Right lobe of liver (tissue), 6 donors: ENCODE data around the gene DEFB132. TPM values are rescaled to one million over a fixed set of nuclear protein-coding genes. Genes with fewer than 3 reads are reported as not detected.
"Not testable (repeated sequence)": the region's sequence is repeated elsewhere in the genome, so short reads cannot be mapped to it uniquely, and the experiment has no call there.

Source experiments
- ATAC-seq, 4 donors: fragments of 200-7000 bp; cut with Tn5 transposase; one replicate each; pipeline ENCODE4 v1.9.1; 2020; ENCODE audit warnings: mild to moderate bottlenecking in 4 of 4, moderate library complexity in 4 of 4
- DNase-seq, 3 donors: peaks; one replicate each; pipeline ENCODE4 v3.0.0-alpha.2; 2020
- H3K27ac ChIP-seq, 3 donors: fragments of 200-600 bp; one replicate each; pipeline ENCODE4 v1.8.0; 2022
- H3K27me3 ChIP-seq, 2 donors: fragments of 200-600 bp; one replicate each; pipeline ENCODE4 v1.8.0; 2022
- H3K36me3 ChIP-seq, 4 donors: fragments of 200-600 bp; sonication (generic) in 1 of 4; one replicate each; pipeline versions ENCODE4 v1.5.1 to v1.8.0; 2017 to 2022; ENCODE audit warnings: control low read depth in 1 of 4
- H3K4me1 ChIP-seq, 4 donors: fragments of 200-600 bp; sonication (generic) in 1 of 4; one replicate each; pipeline versions ENCODE4 v1.5.1 to v1.8.0; 2017 to 2022; ENCODE audit warnings: control low read depth in 1 of 4
- H3K4me3 ChIP-seq, 3 donors: fragments of 200-600 bp; one replicate each; pipeline ENCODE4 v1.8.0; 2022
- H3K9me3 ChIP-seq, 4 donors: fragments of 200-600 bp; sonication (generic) in 1 of 4; one replicate each; pipeline versions ENCODE4 v1.5.1 to v1.8.0; 2017 to 2022; ENCODE audit warnings: control low read depth in 1 of 4
- POLR2A ChIP-seq: fragments of 450-650 bp; IDR thresholded peaks from one replicate; pipeline ENCODE4 v1.6.1; 2017; ENCODE audit warnings: antibody characterized with exemption, mild to moderate bottlenecking
- WGBS: methylation state at CpG from one replicate; pipeline ENCODE4 v1.1.6; 2018; ENCODE audit warnings: low coverage, low lambda C conversion rate; ENCODE audit not compliant: insufficient coverage; ENCODE audit errors: missing lambda C conversion rate; 5-methylcytosine and 5-hydroxymethylcytosine counted together
- intact Hi-C, 2 donors: fragments of 100-400 bp; cut with DNase I; formaldehyde crosslinking; loops; one replicate each; pipeline versions ENCODE4 v1.11.2 to v1.14.1; 2022
- total RNA-seq, 6 experiments: library from RNA; depleted of rRNA in 2 of 6; stranded (reverse); fragments of >200 nt in 2 of 6; fragmentation: NEBNext Ultra II Directional in 3 of 6; extraction: Animal tissue kit (Norgen Biotek cat#: 25700) in 3 of 6; gene quantifications; one replicate each; pipeline versions ENCODE4 v1.1.0 to v1.2.4, GENCODE V29; 2016 to 2023
- TF ChIP-seq, protein P1 (sequence below), 4 donors: fragments of 200-600 bp in 3 of 4; fragments of 450-650 bp in 1 of 4; IDR thresholded peaks; one replicate each; pipeline versions ENCODE4 v1.5.1 to v1.8.0; 2016 to 2022; ENCODE audit warnings: antibody characterized with exemption in 4 of 4, mild to moderate bottlenecking in 2 of 4
- donor health status: DM: no; HTN: yes; CAD: no.
- donor health status: DM: no; HTN: no; CAD: no.
- donor health status: DM: no; HTN: no; CAD: no.
- donor health status: DM: no; HTN: yes; CAD: no.
- donor health status: DM: no; HTN: yes; CAD: no.

DEFB132 gene
- total RNA-seq, 6 experiments from 2014 or later = 0.30 to 0.35 (median 0.31) TPM; not detected in 3

DNA sequence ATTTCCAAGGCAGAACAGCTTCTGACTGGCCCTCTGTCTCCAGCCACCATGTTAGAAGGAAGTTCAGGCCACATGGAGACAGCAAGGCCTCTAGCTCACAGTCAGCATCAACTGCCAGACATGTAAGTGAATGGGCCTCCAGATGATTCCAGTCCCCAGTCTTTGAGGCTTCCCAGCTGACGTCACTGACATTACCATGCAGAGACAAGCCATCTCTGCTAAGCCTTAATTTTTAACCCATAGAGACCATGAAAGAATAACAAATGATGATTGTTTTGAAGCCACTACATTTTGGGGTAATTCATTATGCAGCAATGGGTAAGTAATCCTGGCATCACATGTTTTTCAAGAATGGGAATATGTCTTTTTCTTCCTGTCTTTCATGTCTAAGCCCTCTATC is 41.7 kb upstream of the DEFB132 start:
- H3K4me1 ChIP-seq = no peaks in the 10 kb centered on the region
- H3K27ac ChIP-seq = no peak overlapping the region
- no peak overlapping the region for H3K4me3 ChIP-seq
- H3K9me3 ChIP-seq = no peaks in the 10 kb centered on the region
- H3K36me3 ChIP-seq = no peaks in the 10 kb centered on the region
- no peaks in the 10 kb centered on the region for H3K27me3 ChIP-seq
- ATAC-seq (no peak), DNase-seq (no peak)
- intact Hi-C loops = loop anchor here in 1 of 2 donors (10.0 kb wide), 1 partner anchor 59 kb away; no protein-coding TSS in a partner anchor
- WGBS = 67% methylated on average over 1 of the region's 1 CpG
- no peak for TF ChIP-seq POLR2A
- TF ChIP-seq, protein P1, sequence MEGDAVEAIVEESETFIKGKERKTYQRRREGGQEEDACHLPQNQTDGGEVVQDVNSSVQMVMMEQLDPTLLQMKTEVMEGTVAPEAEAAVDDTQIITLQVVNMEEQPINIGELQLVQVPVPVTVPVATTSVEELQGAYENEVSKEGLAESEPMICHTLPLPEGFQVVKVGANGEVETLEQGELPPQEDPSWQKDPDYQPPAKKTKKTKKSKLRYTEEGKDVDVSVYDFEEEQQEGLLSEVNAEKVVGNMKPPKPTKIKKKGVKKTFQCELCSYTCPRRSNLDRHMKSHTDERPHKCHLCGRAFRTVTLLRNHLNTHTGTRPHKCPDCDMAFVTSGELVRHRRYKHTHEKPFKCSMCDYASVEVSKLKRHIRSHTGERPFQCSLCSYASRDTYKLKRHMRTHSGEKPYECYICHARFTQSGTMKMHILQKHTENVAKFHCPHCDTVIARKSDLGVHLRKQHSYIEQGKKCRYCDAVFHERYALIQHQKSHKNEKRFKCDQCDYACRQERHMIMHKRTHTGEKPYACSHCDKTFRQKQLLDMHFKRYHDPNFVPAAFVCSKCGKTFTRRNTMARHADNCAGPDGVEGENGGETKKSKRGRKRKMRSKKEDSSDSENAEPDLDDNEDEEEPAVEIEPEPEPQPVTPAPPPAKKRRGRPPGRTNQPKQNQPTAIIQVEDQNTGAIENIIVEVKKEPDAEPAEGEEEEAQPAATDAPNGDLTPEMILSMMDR (IDR thresholded peaks at IDR 0.05) = no peak

DNA sequence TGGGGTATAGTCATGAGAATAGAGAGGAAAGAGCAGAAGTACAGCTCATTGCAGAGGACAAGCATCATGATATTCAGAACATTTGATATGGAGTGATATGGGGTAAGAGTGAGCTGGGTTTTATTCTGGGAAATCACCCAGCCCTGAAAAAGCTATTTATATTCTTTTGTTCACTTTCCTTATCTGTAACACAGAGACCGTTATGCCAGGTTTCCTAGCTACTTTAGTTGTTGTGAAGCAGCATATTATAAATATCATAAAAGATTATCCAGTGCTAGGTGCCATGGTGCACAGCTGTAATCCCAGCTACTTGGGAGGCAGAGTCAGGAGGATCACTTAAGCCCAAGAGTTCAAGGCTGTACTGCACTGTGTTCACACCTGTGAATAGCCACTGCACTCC is 40.3 kb upstream of the DEFB132 start:
- no peak for DNase-seq
- no peaks in the 10 kb centered on the region for H3K4me1 ChIP-seq
- no peak for TF ChIP-seq POLR2A
- TF ChIP-seq, protein P1 (IDR thresholded peaks at IDR 0.05) = no peak
- no peak for ATAC-seq
- 40% methylated on average over 1 of the region's 1 CpG for WGBS
- intact Hi-C loops = loop anchor here in 1 of 2 donors (10.0 kb wide), 1 partner anchor 58 kb away; no protein-coding TSS in a partner anchor
- H3K27me3 ChIP-seq = peaks cover 0 to 2% of the 10 kb centered on the region in 2 donors
- no peak overlapping the region for H3K27ac ChIP-seq
- no peaks in the 10 kb centered on the region for H3K9me3 ChIP-seq
- H3K4me3 ChIP-seq = no peak overlapping the region
- H3K36me3 ChIP-seq = no peaks in the 10 kb centered on the region

DNA sequence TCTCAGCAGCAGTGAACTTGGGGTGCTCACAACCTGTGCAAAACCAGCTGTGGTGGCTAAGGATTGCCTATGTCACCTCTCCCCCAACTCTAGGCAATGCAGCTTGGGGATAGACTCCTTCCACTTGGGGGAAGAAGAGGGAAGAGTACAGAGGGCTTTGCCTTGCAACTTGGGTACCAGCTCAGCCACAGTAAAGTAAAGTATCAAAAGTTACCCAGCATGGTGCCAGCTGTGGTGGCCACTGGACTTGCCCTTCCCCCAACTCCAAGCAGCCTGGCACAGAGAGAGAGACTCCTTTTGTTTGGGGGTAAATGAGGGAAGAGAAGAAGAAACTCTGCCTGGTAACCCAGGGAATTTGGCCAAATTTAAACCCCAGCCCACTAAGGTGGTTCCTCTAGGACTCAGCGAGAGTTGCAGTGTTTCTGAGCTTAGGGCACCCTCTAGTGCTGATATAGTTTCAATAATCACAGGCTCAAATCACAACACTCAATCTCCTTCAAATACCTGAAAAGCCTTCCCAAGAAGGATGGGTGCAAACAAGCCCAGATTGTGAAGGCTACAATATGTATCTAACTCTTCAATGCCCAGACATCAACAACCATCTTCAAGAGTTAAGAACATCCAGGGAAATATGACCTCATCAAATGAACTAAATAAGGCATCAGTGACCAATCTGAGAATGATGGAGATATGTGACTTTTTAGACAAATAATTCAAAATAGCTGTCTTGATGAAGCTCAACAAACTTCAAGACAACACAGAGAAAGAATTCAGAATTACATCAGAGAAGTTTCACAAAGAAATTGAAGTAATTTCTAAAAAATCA is 38.0 kb upstream of the DEFB132 start:
- Histone ChIP-seq H3K36me3 (no peaks in the 10 kb centered on the region), H3K4me3 (no peak overlapping the region), H3K27me3 (peaks cover 0 to 6% of the 10 kb centered on the region in 2 donors), H3K4me1 (no peaks in the 10 kb centered on the region), H3K9me3 (no peaks in the 10 kb centered on the region), H3K27ac (no peak overlapping the region)
- DNase-seq (no peak), ATAC-seq (peak in 3 of 4 donors; percentile 48 to 57 (median 50))
- TF ChIP-seq POLR2A = no peak
- TF ChIP-seq, protein P1 (IDR thresholded peaks at IDR 0.05) = peak in 3 of 4 donors; percentile 15 to 37 (median 29)
- intact Hi-C loops = loop anchor here in 1 of 2 donors (10.0 kb wide), 1 partner anchor 55 kb away; no protein-coding TSS in a partner anchor
- WGBS = 0% methylated on average over 1 of the region's 1 CpG

DNA sequence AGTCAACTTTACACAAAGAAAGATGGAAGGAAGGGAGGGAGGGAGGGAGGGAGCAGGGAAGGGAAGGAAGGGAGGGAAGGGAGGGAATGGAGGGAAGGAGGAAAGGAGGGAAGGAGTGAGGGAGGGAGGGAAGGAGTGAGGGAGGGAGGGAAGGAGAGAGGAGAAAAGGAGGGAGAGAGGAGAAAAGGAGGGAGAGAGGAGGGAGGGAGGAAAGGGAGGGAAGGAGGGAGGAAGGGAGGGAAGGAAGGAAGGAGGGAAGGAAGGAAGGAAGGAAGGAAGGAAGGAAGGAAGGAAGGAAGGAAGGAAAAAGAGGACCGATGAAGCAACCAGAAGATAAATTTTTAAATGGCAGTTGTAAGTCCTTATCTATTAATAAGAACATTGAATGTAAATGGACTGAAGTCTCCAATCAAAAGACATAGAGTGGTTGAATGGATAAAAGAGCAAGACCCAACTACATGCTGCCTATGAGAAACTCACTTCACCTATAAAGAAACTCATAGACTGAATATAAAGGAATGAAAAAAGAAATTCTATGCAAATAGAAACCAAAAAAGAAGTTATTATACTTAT is 36.2 kb upstream of the DEFB132 start:
- ATAC-seq (no peak), DNase-seq (no peak)
- intact Hi-C loops = no loop called here
- Histone ChIP-seq H3K4me1 (no peaks in the 10 kb centered on the region), H3K27me3 (peaks cover 0 to 6% of the 10 kb centered on the region in 2 donors), H3K9me3 (no peaks in the 10 kb centered on the region), H3K36me3 (no peaks in the 10 kb centered on the region), H3K4me3 (no peak overlapping the region), H3K27ac (no peak overlapping the region)
- no peak for TF ChIP-seq POLR2A
- TF ChIP-seq, protein P1 (IDR thresholded peaks at IDR 0.05) = no peak
- WGBS = 50% methylated on average over 1 of the region's 1 CpG

DNA sequence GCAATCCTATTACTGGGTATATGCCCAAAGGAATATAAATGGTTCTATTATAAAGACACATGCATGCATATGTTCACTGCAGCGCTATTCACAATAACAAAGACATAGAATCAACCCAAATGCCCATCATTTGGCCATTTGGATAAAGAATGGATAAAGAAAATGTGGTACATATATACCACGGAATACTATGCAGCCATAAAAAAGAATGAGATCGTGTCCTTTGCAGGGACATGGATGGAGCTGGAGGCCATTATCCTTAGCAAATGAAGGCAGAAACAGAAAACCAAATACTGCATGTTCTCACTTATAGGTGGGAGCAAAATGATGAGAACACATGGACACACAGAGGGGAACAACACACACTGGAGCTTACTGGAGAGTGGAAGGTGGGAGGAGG is 31.6 kb upstream of the DEFB132 start:
- H3K9me3 ChIP-seq, H3K27ac ChIP-seq, H3K36me3 ChIP-seq, intact Hi-C loops, H3K27me3 ChIP-seq, H3K4me3 ChIP-seq, DNase-seq, H3K4me1 ChIP-seq, ATAC-seq: not testable (repeated sequence)
- WGBS = 69% methylated on average over 3 of the region's 3 CpGs
